ENCODE data around the gene MXI1.
"Not testable (repeated sequence)": the region's sequence is repeated elsewhere in the genome, so short reads cannot be mapped to it uniquely, and the experiment has no call there.

Gene MXI1

GRCh38 chr10:110184398-110184797 lies 23.0 kb upstream of the MXI1 start:
- no peak for DNase-seq

- DNase-seq = not testable (repeated sequence)
Observed at GRCh38 chr10:110185646-110186182, 21.7 kb upstream of the MXI1 start.

GRCh38 chr10:110190170-110190569 lies 17.2 kb upstream of the MXI1 start:
- DNase-seq = no peak

- peak; percentile 60 for DNase-seq
Observed at GRCh38 chr10:110192552-110192951, 14.9 kb upstream of the MXI1 start.

- DNase-seq = no peak
Observed at GRCh38 chr10:110200503-110200902, 6.9 kb upstream of the MXI1 start.

- DNase-seq = not testable (repeated sequence)
Observed at GRCh38 chr10:110201046-110201445, 6.4 kb upstream of the MXI1 start.

- no peak for DNase-seq
Observed at GRCh38 chr10:110203500-110204455, 3.6 kb upstream of the MXI1 start.

GRCh38 chr10:110205051-110205675 lies 2.2 kb upstream of the MXI1 start:
- DNase-seq = no peak

GRCh38 chr10:110207805-110208613 lies 604 bp downstream of the MXI1 start:
- peak; percentile 57 for DNase-seq

GRCh38 chr10:110208614-110209453 lies 1.4 kb downstream of the MXI1 start:
- peak; percentile 70 for DNase-seq

GRCh38 chr10:110209454-110209925 lies 2.1 kb downstream of the MXI1 start:
- peak; percentile 64 for DNase-seq

- peak; percentile 38 for DNase-seq
Observed at GRCh38 chr10:110209926-110210673, 2.7 kb downstream of the MXI1 start.

GRCh38 chr10:110210674-110211464 lies 3.5 kb downstream of the MXI1 start:
- DNase-seq = peak; percentile 97

- DNase-seq = no peak
Observed at GRCh38 chr10:110211465-110211843, 4.0 kb downstream of the MXI1 start.

GRCh38 chr10:110212119-110213006 lies 5.0 kb downstream of the MXI1 start:
- peak; percentile 83 for DNase-seq

GRCh38 chr10:110214371-110214826 lies 7.0 kb downstream of the MXI1 start:
- peak; percentile 84 for DNase-seq

GRCh38 chr10:110215286-110216170 lies 8.1 kb downstream of the MXI1 start:
- DNase-seq = peak; percentile 43

GRCh38 chr10:110216240-110216639 lies 8.8 kb downstream of the MXI1 start:
- peak; percentile 20 for DNase-seq

All from hematopoietic multipotent progenitor cell treated with erythropoietin and hydrocortisone succinate and interleukin-3 and kit ligand, for 4 days (in vitro differentiated cells).